Activated B cell treated with CpG ODN at 0.5 μM for 24 hours (primary cell): ENCODE results near the gene HOMEZ. TPM values are rescaled to one million over a fixed set of nuclear protein-coding genes. Genes with fewer than 3 reads are reported as not detected.
"Not testable (repeated sequence)": the region's sequence is repeated elsewhere in the genome, so short reads cannot be mapped to it uniquely, and the experiment has no call there.

Experiments
- ATAC-seq: fragments of 200-7000 bp; cut with Tn5 transposase; one replicate; pipeline ENCODE4 v1.10.0; 2021; ENCODE audit warnings: low read depth, mild to moderate bottlenecking, moderate library complexity
- CTCF ChIA-PET: fragments of 350-600 bp; sonication (Branson Sonifier 250); formaldehyde crosslinking; loops from one replicate; lab custom pipeline; 2021; ENCODE audit warnings: antibody characterized with exemption; lab: Charles Lee
- POLR2A ChIA-PET: fragments of 350-600 bp; sonication (Branson Sonifier 250); formaldehyde crosslinking; loops from one replicate; lab custom pipeline; 2021; ENCODE audit warnings: antibody characterized with exemption; lab: Charles Lee
- DNase-seq: peaks from one replicate; pipeline ENCODE4 v3.0.0; 2022
- H3K27ac Mint-ChIP-seq: one replicate; pipeline ENCODE4 v1.8.0; 2020; ENCODE audit warnings: mixed read lengths
- H3K27me3 Mint-ChIP-seq: one replicate; pipeline ENCODE4 v1.8.0; 2021; ENCODE audit warnings: mixed read lengths
- H3K36me3 Mint-ChIP-seq: one replicate; pipeline ENCODE4 v1.8.0; 2021; ENCODE audit warnings: low read depth, mixed read lengths
- H3K4me1 Mint-ChIP-seq: one replicate; pipeline ENCODE4 v1.8.0; 2021; ENCODE audit warnings: mixed read lengths
- H3K4me3 Mint-ChIP-seq: one replicate; pipeline ENCODE4 v1.8.0; 2020; ENCODE audit warnings: mild to moderate bottlenecking, mixed read lengths
- H3K9me3 Mint-ChIP-seq: one replicate; pipeline ENCODE4 v1.8.0; 2020; ENCODE audit warnings: mixed read lengths
- intact Hi-C: fragments of 100-400 bp; cut with micrococcal nuclease; formaldehyde crosslinking; loops from one replicate; pipeline ENCODE4 v1.15.1; 2024
- total RNA-seq: library from RNA; stranded (reverse); gene quantifications from 2 replicates; pipeline ENCODE4 v1.2.3, GENCODE V29; 2022
- TF ChIP-seq, protein P1 (sequence below): fragments of 200-600 bp; IDR thresholded peaks from one replicate; pipeline ENCODE4 v1.8.0; 2022; ENCODE audit warnings: antibody characterized with exemption, mild to moderate bottlenecking

The HOMEZ gene
- total RNA-seq, 1 donor from 2014 or later = 11.5 TPM

DNA sequence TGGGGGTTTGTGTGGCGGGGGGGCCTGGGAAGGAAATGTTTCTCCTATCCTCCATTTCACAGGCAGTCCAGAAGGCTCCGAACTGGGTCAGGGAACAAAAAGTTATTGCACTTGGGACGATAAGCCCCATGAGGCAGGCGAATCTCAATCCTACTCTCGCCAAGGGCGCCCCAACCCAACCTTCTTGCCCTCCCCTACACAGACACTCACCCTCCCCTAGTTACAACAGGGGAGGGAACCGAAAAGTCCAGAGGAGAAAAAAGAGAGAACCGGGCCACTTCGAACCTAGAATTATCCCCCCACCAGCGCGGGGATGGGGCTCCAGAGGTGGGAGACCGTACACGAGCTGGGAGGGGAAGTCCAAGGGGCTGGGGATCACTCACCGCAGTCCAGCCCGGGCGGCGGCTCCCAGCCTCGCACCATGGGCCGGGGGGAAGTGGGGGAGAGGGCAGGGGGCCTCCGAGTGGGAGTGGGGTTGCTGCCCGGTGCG is 357 bp downstream of the HOMEZ start:
- Mint-ChIP-seq H3K27ac (peak overlapping the region; percentile 86), H3K9me3 (no peaks in the 10 kb centered on the region), H3K4me3 (peak overlapping the region; percentile 96), H3K27me3 (no peaks in the 10 kb centered on the region), H3K4me1 (peaks cover 18% of the 10 kb centered on the region), H3K36me3 (peaks cover 7% of the 10 kb centered on the region)
- POLR2A ChIA-PET = interaction anchor here (0.6 to 3.4 kb wide), 8 partner anchors 10 to 450 kb away, joined by 3 to 44 read pairs (median 9); partner anchors contain the start of genes ACIN1, BCL2L2, C14orf119 and PABPN1
- DNase-seq = no peak
- ATAC-seq = peak; percentile 26
- intact Hi-C loops = loop anchor here (1.0 kb wide), 4 partner anchors 10 to 184 kb away; partner anchors contain the start of genes NGDN and PABPN1
- TF ChIP-seq, protein P1, sequence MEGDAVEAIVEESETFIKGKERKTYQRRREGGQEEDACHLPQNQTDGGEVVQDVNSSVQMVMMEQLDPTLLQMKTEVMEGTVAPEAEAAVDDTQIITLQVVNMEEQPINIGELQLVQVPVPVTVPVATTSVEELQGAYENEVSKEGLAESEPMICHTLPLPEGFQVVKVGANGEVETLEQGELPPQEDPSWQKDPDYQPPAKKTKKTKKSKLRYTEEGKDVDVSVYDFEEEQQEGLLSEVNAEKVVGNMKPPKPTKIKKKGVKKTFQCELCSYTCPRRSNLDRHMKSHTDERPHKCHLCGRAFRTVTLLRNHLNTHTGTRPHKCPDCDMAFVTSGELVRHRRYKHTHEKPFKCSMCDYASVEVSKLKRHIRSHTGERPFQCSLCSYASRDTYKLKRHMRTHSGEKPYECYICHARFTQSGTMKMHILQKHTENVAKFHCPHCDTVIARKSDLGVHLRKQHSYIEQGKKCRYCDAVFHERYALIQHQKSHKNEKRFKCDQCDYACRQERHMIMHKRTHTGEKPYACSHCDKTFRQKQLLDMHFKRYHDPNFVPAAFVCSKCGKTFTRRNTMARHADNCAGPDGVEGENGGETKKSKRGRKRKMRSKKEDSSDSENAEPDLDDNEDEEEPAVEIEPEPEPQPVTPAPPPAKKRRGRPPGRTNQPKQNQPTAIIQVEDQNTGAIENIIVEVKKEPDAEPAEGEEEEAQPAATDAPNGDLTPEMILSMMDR = no peak
- CTCF ChIA-PET = interaction anchor here (1.4 to 2.0 kb wide), 2 partner anchors 10 to 15 kb away, joined by 6 to 14 read pairs; no protein-coding TSS in a partner anchor

DNA sequence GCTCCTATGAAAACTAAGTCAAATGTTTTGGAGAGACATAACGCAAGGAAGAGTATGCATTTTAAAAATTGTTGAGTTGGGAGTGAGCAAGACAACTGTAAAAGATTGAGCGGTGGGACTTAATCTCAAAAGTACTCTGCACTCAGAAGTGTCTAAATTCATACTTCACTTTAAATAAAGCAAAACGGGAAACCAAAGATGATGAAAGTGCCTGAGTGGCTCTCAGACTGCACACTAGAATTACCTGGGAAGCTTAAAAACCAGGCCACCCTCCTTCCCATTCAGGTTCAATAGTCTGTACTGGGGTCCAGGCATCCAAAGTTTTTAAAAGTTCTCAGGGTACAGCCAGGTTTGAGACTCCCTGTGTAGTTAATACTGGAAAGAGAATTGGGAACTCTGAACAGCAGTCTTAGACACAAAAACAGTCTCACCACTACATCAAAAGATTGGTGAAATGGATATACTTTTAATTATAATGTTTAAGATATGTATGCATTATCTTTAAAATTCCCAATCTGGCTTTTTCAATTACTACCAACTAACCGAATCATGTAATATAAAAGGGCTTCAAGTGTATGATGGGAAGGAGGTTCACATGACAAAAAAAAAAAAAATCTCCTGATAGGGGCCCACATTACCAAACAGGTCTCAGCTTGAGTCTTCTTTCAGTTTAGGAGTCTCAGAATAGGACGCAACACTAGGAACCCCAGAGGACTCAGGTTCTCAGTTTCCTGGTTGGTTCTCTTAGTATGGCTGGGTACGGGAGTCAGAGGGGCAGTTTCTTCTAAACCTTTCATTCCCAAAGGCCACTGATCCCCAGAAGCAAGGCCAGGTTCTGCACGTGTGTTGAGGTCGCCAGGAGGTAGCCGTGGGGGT is 1.0 kb downstream of the HOMEZ start:
- ChIA-PET CTCF (no interaction called here), POLR2A (interaction anchor here (0.7 to 3.4 kb wide), 4 partner anchors 17 to 450 kb away, joined by 4 to 44 read pairs (median 20); partner anchors contain the start of genes BCL2L2, PABPN1 and PPP1R3E)
- Mint-ChIP-seq H3K27ac (peak overlapping the region; percentile 86), H3K4me1 (peaks cover 18% of the 10 kb centered on the region), H3K4me3 (peak overlapping the region; percentile 96), H3K27me3 (no peaks in the 10 kb centered on the region), H3K9me3 (no peaks in the 10 kb centered on the region), H3K36me3 (peaks cover 7% of the 10 kb centered on the region)
- intact Hi-C loops = no loop called here
- TF ChIP-seq, protein P1 = no peak
- DNase-seq = no peak
- ATAC-seq = no peak

DNA sequence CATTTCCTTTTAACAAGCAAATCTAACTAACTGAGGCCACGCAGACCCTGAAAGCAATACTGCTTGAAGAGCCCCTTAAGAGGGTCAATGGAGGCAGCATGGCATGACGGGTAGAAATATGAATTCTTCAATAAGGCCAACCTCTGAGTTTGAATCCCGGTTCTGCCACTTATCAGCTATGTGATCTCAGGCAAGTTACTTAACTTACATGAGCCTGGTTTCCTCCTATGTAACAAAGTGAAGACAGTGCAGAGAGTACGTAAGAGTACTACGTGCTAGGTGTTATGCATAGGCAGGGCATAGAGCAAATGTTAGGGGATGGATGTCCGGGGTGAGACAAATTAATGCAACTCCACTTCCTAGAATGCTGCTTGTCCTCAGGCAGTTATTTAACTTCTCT is 4.7 kb downstream of the HOMEZ start:
- peaks cover 13% of the 10 kb centered on the region for H3K4me1 Mint-ChIP-seq
- H3K9me3 Mint-ChIP-seq = no peaks in the 10 kb centered on the region
- intact Hi-C loops = no loop called here
- no peaks in the 10 kb centered on the region for H3K27me3 Mint-ChIP-seq
- TF ChIP-seq, protein P1 = no peak
- no peak for DNase-seq
- no peak overlapping the region for H3K4me3 Mint-ChIP-seq
- ChIA-PET POLR2A (no interaction called here), CTCF (no interaction called here)
- ATAC-seq = no peak
- peaks cover 6% of the 10 kb centered on the region for H3K36me3 Mint-ChIP-seq
- no peak overlapping the region for H3K27ac Mint-ChIP-seq

DNA sequence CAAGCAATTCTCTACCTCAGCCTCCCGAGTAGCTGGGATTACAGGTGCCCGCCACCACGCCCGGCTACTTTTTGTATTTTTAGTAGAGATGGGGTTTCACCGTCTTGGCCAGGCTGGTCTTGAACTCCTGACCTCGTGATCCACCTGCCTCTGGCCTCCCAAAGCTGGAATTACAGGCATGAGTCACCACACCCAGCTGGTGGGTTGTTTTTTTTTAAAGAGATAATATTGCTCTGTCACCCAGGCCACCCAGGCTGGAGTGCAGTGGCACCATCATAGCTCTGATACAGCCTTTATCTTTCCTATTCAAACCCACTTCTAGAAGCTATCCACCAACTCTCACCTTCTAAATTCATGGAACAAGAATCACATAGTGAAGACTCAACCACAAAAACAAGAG is 8.0 kb downstream of the HOMEZ start:
- ATAC-seq, H3K27me3 Mint-ChIP-seq, H3K36me3 Mint-ChIP-seq, H3K27ac Mint-ChIP-seq, H3K9me3 Mint-ChIP-seq, H3K4me3 Mint-ChIP-seq, H3K4me1 Mint-ChIP-seq, DNase-seq, intact Hi-C loops: not testable (repeated sequence)
- ChIA-PET POLR2A (interaction anchor here (0.6 kb wide), 1 partner anchor 19 kb away, joined by 5 read pairs; no protein-coding TSS in a partner anchor), CTCF (interaction anchor here (1.1 kb wide), 1 partner anchor 102 kb away, joined by 3 read pairs; no protein-coding TSS in a partner anchor)

DNA sequence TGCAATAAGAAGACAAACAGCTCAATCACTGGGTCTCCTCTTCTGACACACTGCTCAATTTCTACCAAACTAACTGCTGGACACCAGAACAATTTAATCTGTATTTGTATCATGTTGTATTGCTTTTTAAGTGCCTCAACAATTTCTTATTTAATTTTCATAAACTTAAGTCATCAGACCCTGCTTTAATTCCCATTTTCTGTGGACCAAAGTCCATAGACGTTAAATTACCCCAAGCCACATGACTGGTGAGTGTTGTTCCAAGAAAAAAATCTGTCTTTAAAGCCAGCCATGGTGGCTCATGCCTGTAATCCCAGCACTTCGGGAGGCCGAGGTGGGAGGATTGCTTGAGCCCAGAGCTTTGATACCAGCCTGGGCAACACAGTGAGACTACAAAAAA is 8.7 kb downstream of the HOMEZ start:
- H3K9me3 Mint-ChIP-seq = no peaks in the 10 kb centered on the region
- POLR2A ChIA-PET = no interaction called here
- CTCF ChIA-PET = interaction anchor here (1.6 kb wide), 1 partner anchor 9 kb away, joined by 5 read pairs; no protein-coding TSS in a partner anchor
- TF ChIP-seq, protein P1 = no peak
- H3K4me1 Mint-ChIP-seq = no peaks in the 10 kb centered on the region
- intact Hi-C loops = no loop called here
- DNase-seq (no peak), ATAC-seq (no peak)
- no peak overlapping the region for H3K27ac Mint-ChIP-seq
- no peak overlapping the region for H3K4me3 Mint-ChIP-seq
- H3K36me3 Mint-ChIP-seq = peaks cover 5% of the 10 kb centered on the region
- no peaks in the 10 kb centered on the region for H3K27me3 Mint-ChIP-seq
